ENCODE results near the gene TMCO4.
"Not testable (repeated sequence)": the region's sequence is repeated elsewhere in the genome, so short reads cannot be mapped to it uniquely, and the experiment has no call there.

Gene TMCO4

GRCh38 chr1:19812875-19813642, 13.3 kb upstream of the TMCO4 start:
- no peak for DNase-seq

- DNase-seq, result no peak
Measured at GRCh38 chr1:19811206-19811851, 11.6 kb upstream of the TMCO4 start.

GRCh38 chr1:19809044-19809750, 9.5 kb upstream of the TMCO4 start:
- DNase-seq, result no peak

DNA sequence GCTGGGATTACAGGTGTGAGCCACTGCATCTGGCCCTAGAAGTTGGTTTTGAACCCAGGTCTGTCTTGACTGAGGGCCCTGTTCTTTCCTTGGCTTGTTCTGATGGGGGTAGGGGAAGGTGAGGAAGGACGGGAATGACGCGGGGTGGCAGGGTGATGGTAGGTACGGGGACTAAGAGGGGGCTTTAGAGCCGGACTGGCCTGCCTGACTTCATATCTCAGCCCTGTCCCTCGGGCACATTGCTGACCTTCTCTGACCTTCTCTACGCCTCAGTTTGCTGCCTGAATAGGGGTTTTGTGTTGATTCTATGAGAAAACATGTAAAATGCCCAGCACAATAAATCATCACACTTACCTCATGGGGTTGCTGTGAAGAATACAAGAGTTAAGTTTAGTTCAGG, 8.6 kb upstream of the TMCO4 start:
- no peak for DNase-seq

GRCh38 chr1:19804831-19805251, 5.1 kb upstream of the TMCO4 start:
- DNase-seq, result no peak

DNA sequence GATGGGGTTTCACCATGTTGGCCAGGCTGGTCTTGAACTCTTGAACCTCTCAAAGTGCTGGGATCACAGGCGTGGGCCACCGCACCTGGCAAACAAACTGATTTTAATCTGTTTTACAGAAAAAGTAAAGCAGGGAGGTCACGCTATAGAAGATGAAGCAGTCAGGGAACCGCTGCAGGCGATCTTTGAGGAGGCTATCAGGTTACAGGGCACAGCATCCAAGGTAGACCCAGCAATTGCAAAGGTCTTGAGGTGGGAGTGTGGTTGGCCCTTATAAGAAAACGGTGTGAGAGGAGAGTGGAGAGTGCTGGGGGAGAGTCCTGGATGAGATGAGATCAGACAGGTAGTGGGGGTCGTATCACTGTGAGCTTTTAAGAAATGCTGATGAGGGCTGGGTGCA, 2.6 kb upstream of the TMCO4 start:
- no peak for DNase-seq

- DNase-seq, result no peak
Measured at GRCh38 chr1:19800076-19800804, 524 bp upstream of the TMCO4 start.

GRCh38 chr1:19798486-19799229, 1.1 kb downstream of the TMCO4 start:
- no peak for DNase-seq

DNA sequence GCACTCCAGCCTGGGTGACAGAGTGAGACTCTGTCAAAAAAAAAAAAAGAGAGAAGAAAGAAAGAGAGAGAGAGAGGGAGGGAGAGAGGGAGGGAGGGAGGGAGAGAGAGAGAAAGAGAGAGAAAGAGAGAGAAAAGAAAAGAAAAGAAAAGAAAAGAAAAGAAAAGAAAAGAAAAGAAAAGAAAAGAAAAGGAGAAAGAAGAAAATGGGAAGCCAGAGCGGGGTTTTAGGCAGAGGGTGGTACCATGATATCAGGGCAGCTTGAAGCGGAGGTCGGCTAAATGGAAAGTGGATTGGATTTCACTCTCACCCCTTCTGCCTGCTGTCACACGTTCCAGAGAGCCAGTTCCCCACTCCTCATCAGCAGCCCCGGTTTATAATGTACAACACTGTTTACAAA, 1.9 kb downstream of the TMCO4 start:
- DNase-seq, result no peak

DNA sequence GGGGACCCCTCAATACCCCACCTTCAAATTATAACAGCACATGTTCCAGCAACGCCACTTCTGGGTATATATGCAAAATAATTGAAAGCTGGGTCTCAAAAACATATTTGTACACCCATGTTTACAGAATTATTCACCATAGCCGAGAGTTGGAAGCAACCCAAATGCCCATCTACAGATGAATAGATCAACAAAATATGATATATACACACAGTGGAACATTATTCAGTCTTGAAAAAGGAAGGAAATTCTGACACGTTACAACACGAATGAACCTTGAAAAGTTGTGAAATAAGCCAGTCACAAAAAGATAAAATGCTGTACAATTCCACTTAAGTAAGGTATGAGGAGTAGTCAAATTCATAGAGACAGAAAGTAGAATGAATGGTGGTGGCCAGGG, 5.1 kb downstream of the TMCO4 start:
- no peak for DNase-seq

GRCh38 chr1:19793360-19794046, 6.2 kb downstream of the TMCO4 start:
- DNase-seq, result no peak

GRCh38 chr1:19792237-19793002, 7.3 kb downstream of the TMCO4 start:
- DNase-seq, result no peak

DNA sequence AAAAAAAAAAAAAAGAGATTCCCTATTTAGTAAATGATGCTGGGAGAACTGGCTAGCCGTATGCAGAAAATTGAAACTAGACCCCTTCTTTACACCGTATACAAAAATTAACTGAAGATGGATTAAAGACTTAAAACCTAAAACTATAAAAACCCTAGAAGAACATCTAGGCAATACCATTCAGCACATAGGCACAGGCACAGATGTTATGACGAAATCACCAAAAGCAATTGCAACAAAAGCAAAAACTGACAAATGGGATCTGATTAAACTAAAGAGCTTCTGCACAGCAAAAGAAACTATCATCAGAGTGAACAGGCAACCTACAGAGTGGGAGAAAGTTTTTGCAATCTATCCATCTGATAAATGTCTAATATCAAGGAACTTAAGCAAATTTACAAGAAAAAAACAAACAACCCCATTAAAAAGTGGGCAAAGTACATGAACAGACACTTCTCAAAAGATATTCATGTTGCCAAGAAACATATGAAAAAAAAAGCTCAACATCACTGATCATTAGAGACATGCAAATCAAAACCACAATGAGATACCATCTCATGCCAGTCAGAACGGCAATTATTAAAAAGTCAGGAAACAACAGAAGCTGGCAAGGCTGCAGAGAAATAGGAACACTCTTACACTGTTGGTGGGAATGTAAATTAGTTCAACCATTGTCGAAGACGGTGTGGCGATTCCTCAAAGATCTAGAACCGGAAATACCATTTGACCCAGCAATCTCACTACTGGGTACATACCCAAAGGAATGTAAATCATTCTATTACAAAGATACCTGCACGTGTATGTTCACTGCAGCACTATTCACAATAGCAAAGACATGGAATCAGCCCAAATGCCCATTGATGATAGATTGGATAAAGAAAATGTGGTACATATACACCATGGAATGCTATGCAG, 9.4 kb downstream of the TMCO4 start:
- DNase-seq, result not testable (repeated sequence)

GRCh38 chr1:19786988-19787423, 12.7 kb downstream of the TMCO4 start:
- no peak for DNase-seq

DNA sequence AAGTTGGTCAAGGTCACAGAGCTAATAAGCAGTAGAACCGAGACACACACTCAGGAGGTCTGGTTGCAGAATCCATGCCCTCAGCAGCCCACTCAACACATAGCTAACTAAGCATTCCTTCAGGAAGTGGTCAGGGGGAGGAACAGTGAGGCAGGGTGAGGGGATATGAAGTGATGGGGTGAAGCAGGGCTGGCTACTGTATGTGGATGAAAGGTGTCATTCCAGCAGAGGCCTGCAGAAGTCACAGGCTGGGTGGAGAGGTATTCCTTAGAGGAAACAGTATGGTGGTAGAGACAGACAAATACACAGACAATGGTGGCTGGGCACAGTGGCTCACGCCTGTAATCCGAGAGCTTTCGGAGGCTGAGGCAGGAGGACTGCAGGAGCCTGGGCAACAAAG, 14.1 kb downstream of the TMCO4 start:
- no peak for DNase-seq

- DNase-seq, result no peak
Measured at GRCh38 chr1:19780267-19780877, 19.3 kb downstream of the TMCO4 start.

DNA sequence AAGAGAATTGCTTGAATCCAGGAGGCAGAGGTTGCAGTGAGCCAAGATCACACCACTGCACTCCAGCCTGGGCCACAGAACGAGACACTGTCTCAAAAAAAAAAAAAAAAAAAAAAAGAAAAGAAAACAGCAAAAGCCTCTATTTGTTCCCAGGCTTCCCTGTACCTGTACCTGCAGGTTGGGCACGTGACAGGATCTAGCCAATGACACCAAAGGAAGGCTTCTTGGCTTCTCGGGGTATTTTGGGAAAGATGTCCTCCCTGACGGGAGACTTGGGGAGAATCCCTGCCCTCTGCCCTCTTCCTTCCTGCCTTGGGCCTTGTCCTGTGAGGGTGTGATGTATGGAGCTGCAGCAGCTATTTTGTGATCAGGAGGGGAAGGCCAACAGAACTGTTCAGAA, 22.8 kb downstream of the TMCO4 start:
- no peak for DNase-seq

GRCh38 chr1:19776287-19776686, 23.4 kb downstream of the TMCO4 start:
- DNase-seq, result no peak

DNA sequence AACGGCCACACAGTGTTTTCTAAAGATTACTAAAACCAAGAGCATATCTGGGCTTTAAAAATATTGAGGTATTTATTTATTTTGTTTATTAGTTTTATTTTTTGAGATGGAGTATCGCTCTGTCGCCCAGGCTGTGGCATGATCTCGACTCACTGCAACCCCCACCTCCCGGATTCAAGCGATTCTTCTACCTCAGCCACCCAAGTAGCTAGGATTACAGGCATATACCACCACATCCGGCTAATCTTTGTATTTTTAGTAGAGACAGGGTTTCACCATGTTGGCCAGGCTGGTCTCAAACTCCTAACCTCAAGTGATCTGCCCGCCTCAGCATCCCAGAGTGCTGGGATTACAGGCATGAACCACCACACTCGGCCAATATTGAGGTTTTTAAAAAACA, 23.9 kb downstream of the TMCO4 start:
- DNase-seq, result no peak

DNA sequence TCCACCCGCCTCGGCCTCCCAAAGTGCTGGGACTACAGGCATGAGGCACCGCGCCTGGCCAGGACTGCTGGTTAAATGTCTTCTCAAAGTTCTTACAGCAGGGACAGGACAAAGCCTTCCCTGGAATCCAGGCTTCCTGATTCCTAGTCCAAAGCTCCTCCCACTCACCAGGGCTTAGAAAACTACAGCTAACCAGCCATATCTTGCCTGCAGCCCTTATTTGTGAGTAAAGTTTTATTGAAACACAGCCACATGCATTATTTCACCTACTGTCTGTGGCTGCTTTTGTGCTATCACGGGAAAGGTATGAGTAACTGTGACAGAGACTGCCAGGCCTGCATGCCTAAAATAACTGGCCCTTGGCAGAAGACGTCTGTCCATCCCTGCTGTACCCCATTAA, 24.4 kb downstream of the TMCO4 start:
- DNase-seq, result no peak
